ENCODE results near the gene ADAMTS2.

GRCh38 chr5:179276838-179277395, 68.3 kb downstream of the ADAMTS2 start:
- TF ChIP-seq, protein P1, sequence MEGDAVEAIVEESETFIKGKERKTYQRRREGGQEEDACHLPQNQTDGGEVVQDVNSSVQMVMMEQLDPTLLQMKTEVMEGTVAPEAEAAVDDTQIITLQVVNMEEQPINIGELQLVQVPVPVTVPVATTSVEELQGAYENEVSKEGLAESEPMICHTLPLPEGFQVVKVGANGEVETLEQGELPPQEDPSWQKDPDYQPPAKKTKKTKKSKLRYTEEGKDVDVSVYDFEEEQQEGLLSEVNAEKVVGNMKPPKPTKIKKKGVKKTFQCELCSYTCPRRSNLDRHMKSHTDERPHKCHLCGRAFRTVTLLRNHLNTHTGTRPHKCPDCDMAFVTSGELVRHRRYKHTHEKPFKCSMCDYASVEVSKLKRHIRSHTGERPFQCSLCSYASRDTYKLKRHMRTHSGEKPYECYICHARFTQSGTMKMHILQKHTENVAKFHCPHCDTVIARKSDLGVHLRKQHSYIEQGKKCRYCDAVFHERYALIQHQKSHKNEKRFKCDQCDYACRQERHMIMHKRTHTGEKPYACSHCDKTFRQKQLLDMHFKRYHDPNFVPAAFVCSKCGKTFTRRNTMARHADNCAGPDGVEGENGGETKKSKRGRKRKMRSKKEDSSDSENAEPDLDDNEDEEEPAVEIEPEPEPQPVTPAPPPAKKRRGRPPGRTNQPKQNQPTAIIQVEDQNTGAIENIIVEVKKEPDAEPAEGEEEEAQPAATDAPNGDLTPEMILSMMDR (conservative IDR thresholded peaks at IDR 0.05) = no peak; the same call in 1 of the 2 replicates
- TF ChIP-seq ZFX (IDR thresholded peaks at IDR 0.05) = no peak
